Fibroblast of pulmonary artery (primary cell): Measurements from ENCODE around the gene GRK6.

ENCODE experiments used
- DNase-seq: peaks from one replicate; pipeline ENCODE4 v3.0.0-alpha.2; 2010; ENCODE audit warnings: low read depth
- H3K4me3 ChIP-seq: replicated peaks from 2 replicates; pipeline ENCODE4 v1.5.1; 2011; ENCODE audit warnings: low read depth, mild to moderate bottlenecking, control low read depth, low read length, moderate library complexity
- CTCF ChIP-seq: IDR thresholded peaks from 2 replicates; pipeline ENCODE4 v1.5.1; 2011; ENCODE audit warnings: mild to moderate bottlenecking, control low read depth, low read length, inconsistent platforms; ENCODE audit errors: missing control alignments

Gene GRK6

DNA sequence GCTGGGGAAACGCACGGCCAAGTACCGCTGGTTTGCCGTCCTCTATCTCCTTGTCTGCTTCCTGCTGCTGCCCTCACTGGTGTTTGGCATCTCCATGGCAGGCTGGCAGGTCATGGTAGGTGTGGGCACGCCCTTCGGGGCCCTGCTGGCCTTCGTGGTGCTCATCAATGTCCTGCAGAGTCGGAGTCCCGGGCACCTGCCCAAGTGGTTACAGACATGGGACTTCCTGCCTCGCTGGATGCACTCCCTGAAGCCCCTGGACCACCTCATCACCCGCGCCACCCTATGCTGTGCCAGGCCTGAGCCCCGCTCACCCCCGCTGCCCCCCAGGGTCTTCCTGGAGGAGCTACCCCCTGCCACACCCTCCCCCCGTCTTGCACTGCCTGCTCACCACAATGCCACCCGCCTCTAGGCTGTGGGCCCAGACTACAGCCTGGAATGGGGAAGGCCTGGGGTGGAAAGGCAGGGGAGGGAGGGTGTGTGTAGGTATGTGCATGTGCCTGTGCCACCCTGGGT, 28.5 kb upstream of the GRK6 start:
- no peak overlapping the region for H3K4me3 ChIP-seq
- no peak for TF ChIP-seq CTCF
- DNase-seq, result no peak

DNA sequence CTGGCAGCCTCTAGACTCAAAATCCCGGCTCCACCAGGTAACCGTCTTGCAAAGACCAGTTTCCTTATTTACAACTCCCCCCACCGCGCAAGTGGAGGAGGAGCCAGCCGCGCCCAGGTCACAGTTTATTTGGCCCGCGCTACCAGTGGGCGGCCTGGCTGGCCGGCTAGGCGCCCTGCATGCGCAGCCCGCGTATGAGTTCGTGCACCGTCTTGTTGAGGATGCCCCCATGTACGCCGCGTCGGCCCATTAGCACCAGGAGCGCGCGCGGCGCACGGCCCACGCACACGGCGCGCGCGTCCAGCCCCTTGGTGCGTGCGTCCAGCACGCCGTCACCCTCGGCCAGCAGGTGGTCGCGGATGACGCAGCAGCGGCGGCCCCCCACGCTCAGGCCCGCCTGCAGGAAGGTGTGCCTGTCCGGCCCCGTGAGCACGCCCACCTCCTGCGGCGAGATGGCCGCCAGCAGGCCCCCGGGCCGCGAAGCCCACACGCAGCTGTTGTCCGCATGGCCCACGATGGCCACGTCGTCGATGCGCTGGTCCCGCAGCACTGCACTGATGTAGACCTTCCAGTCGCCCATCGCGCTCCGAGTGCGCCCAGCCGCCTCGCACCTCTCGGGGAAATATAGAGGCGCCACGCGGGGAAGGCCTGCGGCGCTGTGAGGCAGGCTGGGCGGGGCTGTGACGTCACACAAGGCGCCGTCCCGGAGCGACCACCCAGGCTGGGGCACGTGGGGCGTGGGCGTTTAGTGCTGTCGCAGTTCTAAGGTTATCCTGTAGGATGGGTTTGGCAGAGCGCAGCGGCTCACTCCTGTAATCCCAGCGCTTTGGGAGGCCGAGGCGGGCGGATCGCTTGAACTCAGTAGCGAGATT, 26.2 kb upstream of the GRK6 start, which contains the start of gene PFN3:
PFN3 (minus strand) TSS at position 665 of the 872 bp plus-strand sequence; CDS start at position 580, 85 bp downstream.
- no peak for TF ChIP-seq CTCF
- no peak within 1 kb of the TSS for H3K4me3 ChIP-seq
- DNase-seq, result peak; percentile 39

DNA sequence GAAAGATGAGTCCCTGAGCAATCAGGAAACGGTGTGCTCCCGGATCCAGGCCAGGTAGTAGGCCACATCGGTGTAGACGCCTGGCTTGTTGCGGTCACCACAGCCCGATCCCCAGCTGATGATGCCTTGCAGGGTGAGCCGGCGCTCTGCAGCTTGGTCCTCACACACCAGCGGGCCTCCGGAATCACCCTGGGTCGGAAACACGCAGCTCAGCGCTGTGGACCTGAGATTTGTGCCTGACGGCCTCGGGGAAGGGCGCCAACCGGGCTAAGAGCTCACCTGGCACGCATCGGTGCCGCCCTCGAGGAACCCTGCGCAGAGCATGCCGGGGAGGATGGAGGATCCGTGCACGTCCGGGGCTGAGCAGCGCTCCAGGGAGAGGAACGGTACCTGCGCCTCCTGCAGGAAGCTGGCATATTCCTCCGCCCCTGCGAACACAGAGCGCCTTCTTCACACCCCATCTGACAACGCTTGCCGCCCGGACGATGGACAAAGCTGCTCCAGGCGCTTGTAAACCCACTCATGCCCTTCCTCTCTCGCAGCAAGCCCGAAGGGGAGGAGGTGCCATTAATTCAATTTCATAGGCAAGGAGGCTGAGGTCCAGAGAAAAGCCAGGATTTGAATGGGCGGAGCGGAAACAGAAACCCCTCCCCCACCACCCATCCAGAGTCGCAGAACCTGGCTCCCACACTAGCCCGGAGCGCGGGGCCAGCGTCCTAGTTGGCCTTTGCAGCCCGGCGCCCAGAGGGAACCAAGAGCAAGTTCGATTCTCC, 24.0 kb upstream of the GRK6 start:
- H3K4me3 ChIP-seq, result no peak overlapping the region
- TF ChIP-seq CTCF, result peak; percentile 47
- peak; percentile 57 for DNase-seq

DNA sequence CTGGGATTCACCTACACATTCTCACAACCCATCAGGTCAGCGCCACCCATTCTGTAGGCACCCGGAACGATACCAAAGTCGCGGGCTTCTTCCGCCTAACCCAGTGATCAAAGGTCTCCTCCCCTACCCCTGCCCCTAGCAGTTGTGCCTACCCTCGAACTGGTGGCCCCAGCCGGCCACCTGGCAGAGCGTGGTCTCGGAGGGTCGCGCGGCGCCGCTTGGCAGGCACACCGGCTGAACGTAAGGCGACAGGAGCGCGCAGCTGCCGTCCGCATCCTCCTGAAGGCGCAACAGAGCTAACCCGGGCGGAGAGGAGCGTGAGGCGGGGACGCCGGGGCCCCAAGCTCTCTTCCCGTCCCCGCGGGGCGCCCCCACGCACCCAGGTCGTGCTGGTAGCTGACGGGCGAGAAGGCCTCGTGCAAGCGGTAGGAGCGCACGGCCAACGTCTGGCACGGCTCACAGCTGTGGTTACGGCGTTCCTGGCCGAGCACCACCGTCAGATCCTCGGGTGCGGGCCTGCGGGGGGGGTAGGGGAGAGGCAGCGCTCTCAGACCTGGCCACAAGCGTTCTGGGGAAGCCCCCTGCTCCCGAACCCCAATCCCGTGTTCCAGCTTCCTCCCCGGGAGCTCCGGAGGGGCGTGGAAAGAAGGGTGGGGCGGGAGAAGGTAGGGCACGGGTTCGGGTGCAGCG, 23.2 kb upstream of the GRK6 start:
- no peak for DNase-seq

DNA sequence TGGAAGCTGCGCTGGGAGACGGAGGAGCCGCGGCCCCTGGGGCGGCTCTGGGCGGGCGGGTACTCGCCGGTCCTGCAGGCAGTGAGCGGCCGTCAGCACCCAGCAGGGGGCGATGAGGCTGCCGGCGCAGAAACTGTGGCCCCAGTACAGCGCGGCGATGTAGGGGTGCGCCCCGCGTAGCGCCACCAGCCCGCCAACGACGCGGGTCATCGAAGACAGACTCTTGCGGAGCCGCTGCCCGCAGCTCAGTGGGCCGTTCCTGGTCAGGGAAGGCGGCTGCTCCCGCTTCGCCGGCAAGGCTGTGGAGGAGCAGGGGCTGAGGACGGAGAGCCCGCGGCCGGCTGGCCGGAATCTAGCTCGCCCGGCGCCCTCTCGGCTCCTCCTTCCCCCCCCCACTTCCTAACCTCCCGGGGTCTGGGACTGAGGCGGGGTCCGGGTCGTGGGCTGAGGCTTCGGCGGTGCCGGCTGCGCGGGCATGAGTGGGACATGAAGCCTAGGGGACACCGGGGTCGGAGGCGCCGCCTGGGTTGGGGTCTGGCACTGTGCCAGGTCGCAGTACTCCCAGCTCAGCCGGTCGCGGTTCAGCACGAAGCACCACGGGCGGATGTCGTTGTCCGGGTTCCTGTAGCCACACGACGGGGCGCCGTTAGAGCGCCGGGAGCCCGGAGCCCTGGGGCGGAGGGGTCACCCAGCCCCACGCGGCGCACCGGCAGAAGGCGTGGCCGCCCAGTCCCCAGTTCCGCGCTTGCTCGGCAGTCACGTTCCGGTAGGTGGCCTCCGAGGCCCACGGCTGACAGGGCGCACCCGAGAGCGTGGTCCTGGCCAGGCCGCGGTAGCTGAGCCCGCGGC, 22.5 kb upstream of the GRK6 start:
- DNase-seq, result peak; percentile 81
- peak; percentile 53 for TF ChIP-seq CTCF
- peak overlapping the region; percentile 56 for H3K4me3 ChIP-seq

More for the DNA sequence above, 23.2 kb upstream of the GRK6 start:
- TF ChIP-seq CTCF, result no peak
- peak overlapping the region; percentile 56 for H3K4me3 ChIP-seq
